Measurements from ENCODE around the gene JAG1.

DNA sequence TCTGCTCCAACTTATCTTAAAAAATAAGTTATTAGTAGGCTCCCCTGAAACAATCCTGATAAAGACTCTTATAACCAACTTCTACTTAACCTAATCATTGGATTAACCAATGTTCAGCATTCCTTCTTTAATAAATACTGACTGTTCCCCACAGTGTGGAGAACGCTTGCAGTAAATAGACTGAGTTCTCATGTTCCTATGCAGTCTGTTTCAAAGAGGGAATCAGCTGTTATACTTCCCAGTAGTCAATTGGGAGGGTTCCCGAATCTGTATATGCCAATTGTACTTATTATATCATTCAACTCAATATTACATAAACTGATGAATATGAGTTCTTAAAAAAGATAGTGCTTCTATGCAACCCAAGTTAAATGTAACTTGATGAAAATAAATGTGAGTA, 9.7 kb upstream of the JAG1 start:
- no peak for TF ChIP-seq POLR2A (IDR thresholded peaks at IDR 0.05; ENCODE audit: extremely low read depth, insufficient read length)
- TF ChIP-seq CTCF (IDR thresholded peaks at IDR 0.05; ENCODE audit: low read depth, low read length), result no peak

Data from NB4 (cell line).